ENCODE measurements around the gene PGGHG.

DNA sequence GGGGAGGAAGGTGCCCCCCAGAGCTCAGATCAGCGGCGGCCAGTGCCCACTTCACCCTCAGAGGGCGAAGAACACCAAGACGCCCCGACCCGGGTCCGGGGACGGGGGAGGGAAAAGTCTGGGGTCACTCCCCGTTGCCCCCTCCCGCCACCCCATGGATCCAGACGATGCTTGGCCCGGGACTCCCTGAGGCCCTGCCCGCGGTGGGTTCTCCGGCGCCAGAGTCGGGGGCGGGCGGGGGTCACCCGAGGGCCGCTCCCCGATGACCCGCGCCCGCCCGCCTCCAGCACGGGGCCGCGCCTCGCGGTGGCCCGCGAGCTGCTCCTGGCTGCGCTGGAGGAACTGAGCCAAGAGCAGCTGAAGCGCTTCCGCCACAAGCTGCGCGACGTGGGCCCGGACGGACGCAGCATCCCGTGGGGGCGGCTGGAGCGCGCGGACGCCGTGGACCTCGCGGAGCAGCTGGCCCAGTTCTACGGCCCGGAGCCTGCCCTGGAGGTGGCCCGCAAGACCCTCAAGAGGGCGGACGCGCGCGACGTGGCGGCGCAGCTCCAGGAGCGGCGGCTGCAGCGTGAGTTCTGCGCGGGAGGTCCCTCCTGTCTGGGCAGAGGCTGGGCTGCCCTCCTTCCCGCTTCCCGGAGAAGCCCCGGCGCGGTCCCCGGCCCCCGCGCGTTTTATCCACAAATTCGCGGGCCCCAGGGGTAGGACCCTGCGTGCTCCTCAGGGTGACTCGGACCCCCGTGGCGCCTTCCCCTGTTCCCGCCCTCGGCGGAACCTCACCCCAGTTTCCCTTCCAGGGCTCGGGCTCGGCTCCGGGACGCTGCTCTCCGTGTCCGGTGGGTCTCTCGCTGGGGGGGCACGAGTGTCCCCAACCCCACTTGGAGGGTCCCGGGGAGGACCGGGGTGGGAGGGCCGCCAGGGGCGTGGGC lies 9.6 kb upstream of the PGGHG start:
- TF ChIP-seq RAD21 (conservative IDR thresholded peaks at IDR 0.05) = no peak
- TF ChIP-seq, protein P1, sequence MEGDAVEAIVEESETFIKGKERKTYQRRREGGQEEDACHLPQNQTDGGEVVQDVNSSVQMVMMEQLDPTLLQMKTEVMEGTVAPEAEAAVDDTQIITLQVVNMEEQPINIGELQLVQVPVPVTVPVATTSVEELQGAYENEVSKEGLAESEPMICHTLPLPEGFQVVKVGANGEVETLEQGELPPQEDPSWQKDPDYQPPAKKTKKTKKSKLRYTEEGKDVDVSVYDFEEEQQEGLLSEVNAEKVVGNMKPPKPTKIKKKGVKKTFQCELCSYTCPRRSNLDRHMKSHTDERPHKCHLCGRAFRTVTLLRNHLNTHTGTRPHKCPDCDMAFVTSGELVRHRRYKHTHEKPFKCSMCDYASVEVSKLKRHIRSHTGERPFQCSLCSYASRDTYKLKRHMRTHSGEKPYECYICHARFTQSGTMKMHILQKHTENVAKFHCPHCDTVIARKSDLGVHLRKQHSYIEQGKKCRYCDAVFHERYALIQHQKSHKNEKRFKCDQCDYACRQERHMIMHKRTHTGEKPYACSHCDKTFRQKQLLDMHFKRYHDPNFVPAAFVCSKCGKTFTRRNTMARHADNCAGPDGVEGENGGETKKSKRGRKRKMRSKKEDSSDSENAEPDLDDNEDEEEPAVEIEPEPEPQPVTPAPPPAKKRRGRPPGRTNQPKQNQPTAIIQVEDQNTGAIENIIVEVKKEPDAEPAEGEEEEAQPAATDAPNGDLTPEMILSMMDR (IDR thresholded peaks at IDR 0.05; ENCODE audit: poor library complexity, severe bottlenecking) = no peak

All from neural cell (in vitro differentiated cells).